Adrenal gland (tissue), 5 donors: ENCODE results near the gene PTH1R.

Experiments used
- CTCF ChIP-seq, 6 experiments: fragments of 450-650 bp in 4 of 6; fragments of 200-600 bp in 2 of 6; sonication (generic) in 1 of 6; IDR thresholded peaks; 1 replicate in 5 of 6; 2 replicates in 1 of 6; pipeline versions ENCODE4 v1.5.1 to v1.8.0; 2016 to 2021; ENCODE audit warnings: antibody characterized with exemption in 6 of 6, mild to moderate bottlenecking in 2 of 6, moderate library complexity in 1 of 6
- POLR2A ChIP-seq, 2 donors: fragments of 450-650 bp; IDR thresholded peaks; one replicate each; pipeline ENCODE4 v1.6.1; 2017; ENCODE audit warnings: antibody characterized with exemption in 2 of 2, mild to moderate bottlenecking in 2 of 2, moderate library complexity in 1 of 2
- donor health status: DM: no; HTN: no; CAD: no.

- TF ChIP-seq CTCF (IDR thresholded peaks at IDR 0.05) (no peak), POLR2A (IDR thresholded peaks at IDR 0.05) (no peak)
These were observed 6.3 kb upstream of the PTH1R start for GRCh38 chr3:46871222-46871621.
